Measurements from ENCODE around the gene LRG1.

The LRG1 gene

GRCh38 chr19:4492337-4493103 lies 47.3 kb downstream of the LRG1 start:
- no peak for DNase-seq

GRCh38 chr19:4491446-4491845 lies 48.4 kb downstream of the LRG1 start:
- no peak for DNase-seq

- DNase-seq, result no peak
Observed at GRCh38 chr19:4488496-4488895, 51.3 kb downstream of the LRG1 start.

GRCh38 chr19:4487572-4487971 lies 52.3 kb downstream of the LRG1 start:
- no peak for DNase-seq

Measured in NCI-H82 (cell line).